GM10266 (cell line): Measurements from ENCODE around the gene TBC1D5.
A peak's percentile ranks its signal among the peaks of the same experiment; 100 is the strongest.

ENCODE experiments used
- DNase-seq: peaks from one replicate; pipeline ENCODE4 v3.0.0; 2012; ENCODE audit errors: extremely low spot score
- CTCF ChIP-seq: IDR thresholded peaks from 2 replicates; pipeline ENCODE4 v1.5.1; 2012; ENCODE audit warnings: mild to moderate bottlenecking, low read depth; ENCODE audit not compliant: control insufficient read depth, insufficient read depth; ENCODE audit errors: missing control alignments

Gene TBC1D5

GRCh38 chr3:17687566-17687965 lies 54.9 kb downstream of the TBC1D5 start:
- TF ChIP-seq CTCF: no peak
- no peak for DNase-seq

- TF ChIP-seq CTCF: peak; percentile 13
- no peak for DNase-seq
Measured at GRCh38 chr3:17686613-17687012, 55.8 kb downstream of the TBC1D5 start.

GRCh38 chr3:17683542-17684207 lies 58.8 kb downstream of the TBC1D5 start:
- TF ChIP-seq CTCF: no peak

DNA sequence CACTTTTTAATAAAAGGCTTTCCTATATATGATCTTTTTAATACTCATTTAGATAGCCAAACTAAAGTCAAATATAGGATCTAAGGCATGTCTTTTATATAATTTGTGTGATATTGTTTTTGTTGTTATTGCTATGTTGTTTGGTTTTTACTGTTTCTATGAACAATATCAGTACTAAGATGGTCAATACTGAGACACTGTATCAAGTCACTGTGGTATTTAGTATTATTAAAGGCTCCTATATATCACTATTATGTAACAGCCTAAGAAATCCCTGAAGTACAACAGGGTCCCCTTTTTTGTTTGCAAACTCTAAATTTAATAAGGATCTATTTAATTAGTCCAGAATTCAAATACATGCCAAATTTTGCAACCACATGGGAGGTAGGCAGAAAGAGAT lies 61.9 kb downstream of the TBC1D5 start:
- no peak for DNase-seq
- TF ChIP-seq CTCF: no peak

More at GRCh38 chr3:17683542-17684207, 58.8 kb downstream of the TBC1D5 start:
- DNase-seq: no peak

DNA sequence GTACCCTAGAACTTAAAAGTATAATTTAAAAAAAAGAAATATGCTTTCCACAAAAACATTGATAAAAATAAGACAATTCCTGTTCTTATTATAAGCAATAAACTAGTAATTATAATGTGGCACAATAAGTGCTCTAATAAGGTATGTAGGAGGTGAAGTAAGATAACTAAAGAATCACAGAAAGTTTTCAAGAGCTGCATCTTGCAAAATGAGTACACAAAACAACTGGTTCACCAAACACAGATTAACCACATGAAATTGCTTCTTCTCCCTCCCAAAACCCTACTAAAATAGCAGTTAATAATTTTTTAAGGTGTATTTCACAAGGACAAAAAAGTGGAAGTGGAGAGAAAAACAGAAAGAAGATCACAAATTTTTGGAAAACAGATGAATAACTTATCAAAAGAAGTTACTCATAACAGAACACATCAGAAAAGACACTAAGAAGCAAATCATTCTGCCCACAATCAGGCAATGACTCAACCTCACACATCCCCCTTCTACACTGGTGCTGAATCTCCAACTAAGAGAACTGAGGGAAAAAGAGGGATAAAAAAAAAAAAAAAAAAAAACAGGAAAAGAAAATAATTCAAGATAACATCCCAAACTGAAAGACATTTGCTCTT lies 64.2 kb downstream of the TBC1D5 start:
- DNase-seq: no peak
- TF ChIP-seq CTCF: no peak

DNA sequence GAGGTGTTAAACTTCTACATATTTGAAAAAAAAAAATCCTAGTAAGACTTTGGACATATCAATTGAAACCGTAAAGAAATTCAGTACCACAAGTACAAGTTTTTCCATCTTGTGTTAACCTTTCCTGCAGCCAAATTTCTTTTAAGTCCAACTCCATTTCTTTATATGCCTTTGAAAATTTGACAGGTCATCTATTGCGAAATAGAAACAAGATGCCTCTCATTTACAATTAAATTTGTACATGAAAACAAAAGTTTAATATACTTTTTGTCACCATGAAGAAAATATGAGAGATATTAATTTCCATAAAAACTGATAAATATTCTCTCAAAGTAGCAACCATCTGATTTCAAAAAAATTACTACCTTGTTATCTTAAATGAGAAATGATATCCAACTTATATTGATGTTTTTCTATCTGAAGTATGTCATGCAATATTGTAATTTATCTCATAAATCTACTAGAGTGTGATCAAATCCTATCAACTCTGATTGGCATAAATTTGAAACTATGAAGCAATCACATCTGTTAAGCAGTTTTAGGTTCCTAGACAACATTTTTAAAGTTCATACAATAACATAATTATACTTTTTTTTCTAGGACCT lies 68.2 kb downstream of the TBC1D5 start:
- no peak for DNase-seq
- no peak for TF ChIP-seq CTCF

DNA sequence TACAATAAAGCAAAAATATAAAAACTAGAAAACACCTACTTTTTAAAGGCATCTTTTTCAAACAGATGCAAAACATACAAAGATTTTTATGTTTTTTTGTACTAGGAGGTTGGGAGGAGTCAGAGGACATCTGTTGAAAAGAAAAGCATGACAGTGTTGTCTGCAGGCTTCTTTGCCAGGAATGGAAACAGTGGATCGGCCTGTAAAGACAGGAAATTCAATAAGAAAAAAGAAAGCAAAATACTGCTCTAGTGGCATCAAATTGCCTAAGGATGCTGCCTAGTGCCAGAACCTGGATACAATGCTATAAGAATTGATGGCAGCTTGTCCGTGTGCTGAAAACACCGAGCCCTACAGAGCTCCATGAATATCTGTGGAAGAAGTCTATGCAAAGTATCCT lies 69.9 kb downstream of the TBC1D5 start:
- DNase-seq: no peak
- no peak for TF ChIP-seq CTCF
